Sigmoid colon (tissue), 4 donors: Measurements from ENCODE around the gene CGB1.
"Not testable (repeated sequence)": the region's sequence is repeated elsewhere in the genome, so short reads cannot be mapped to it uniquely, and the experiment has no call there.

Experiments
- CTCF ChIP-seq, 4 experiments: fragments of 450-650 bp in 3 of 4; fragments of 200-600 bp in 1 of 4; IDR thresholded peaks; one replicate each; pipeline ENCODE4 v1.5.1; 2016 to 2019; ENCODE audit warnings: antibody characterized with exemption in 4 of 4, mild to moderate bottlenecking in 3 of 4, moderate library complexity in 2 of 4
- EP300 ChIP-seq, 4 donors: sonication (generic); formaldehyde crosslinking; IDR thresholded peaks; one replicate each; pipeline ENCODE4 v1.6.1; 2017; ENCODE audit warnings: antibody characterized with exemption in 4 of 4
- POLR2A ChIP-seq, 2 donors: fragments of 450-650 bp; IDR thresholded peaks; one replicate each; pipeline ENCODE4 v1.6.1; 2016; ENCODE audit warnings: antibody characterized with exemption in 2 of 2, mild to moderate bottlenecking in 2 of 2, moderate library complexity in 2 of 2

DNA sequence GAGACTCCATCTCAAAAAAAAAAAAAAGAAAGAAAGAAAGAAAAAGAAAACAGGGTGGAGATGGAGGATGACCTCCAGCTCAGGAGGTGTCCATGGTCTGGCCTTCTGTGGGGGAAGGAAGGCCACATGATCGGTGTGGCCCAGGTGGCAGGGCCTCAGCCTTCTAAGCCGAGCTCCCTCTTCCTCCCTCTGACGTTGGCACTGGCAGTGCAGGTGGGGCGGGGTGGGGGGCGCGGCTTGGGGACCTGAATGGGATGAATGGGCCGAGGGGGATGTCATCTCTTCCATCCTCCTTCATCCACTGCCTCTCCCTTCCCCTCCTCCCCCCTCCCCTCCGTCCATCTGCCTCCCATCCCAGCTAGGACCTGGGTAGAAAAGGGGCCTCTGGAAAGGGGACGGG lies 3.0 kb upstream of the CGB1 start:
- TF ChIP-seq CTCF, POLR2A, EP300 (IDR thresholded peaks at IDR 0.05): not testable (repeated sequence)
